HG03280 (cell line): ENCODE data around the gene MACROH2A1.

Experiments
- ATAC-seq: cut with Tn5 transposase; IDR thresholded peaks from one replicate; pipeline ENCODE4 v1.9.1; 2021; ENCODE audit warnings: mild to moderate bottlenecking, moderate library complexity; ENCODE audit not compliant: unreplicated experiment

MACROH2A1 gene

GRCh38 chr5:135357685-135358084 lies 41.3 kb downstream of the MACROH2A1 start:
- no peak for ATAC-seq

DNA sequence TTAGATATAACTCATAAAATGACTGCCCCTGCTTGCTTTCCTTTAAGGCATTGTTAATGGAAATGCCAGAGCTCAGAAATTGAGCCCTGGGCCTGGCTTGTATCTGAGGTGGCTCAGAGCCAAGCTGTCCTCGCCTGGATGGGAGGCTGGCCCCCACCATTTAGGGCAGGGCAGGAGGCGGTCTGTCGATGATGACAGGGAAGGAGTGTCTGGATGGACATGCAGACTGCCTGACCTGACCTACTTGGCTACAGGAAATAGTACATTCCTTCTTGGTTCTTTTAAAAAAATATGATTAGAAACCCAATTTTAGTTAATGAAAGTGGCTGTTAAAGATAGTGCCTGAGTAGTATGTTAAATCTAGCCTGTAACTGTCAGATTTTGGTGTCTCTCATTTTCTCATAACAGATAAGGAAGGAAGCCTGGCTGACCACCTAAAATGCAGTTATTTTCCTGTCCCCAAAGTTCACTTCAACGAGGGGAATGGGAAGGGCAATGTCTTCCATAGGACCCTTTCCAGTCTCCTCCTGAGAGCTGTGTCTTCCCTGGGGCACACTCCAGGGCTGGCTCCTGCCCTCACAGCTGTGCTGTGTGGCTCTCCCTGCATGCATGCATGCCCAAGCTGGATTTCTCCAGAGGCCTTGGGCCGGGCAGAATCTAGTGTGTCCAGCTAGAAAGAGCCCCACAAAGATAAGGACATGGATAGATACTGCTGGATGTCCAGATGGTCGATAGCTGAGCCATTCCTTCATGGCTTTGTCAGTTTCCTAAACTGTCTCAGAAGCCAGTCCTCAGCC lies 42.3 kb downstream of the MACROH2A1 start:
- no peak for ATAC-seq

DNA sequence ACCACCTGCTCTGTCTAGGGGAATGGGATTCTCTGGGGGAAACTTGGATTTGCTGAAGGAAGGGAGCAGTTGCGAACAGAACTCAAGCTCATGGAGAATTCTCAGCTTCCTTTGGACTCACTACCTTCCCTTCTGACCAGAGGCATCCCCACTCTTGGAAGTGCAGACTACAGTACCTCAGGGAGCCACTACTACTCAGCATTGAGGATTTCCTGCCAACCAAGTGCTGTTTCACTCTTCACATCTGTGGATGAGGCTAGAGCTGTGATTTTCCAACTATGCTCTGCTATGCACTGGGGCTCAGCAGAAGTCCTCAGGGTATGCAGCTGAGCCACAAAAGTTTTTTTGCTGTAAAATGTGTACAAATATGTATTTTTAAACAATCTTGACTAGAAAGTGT lies 43.9 kb downstream of the MACROH2A1 start:
- no peak for ATAC-seq

DNA sequence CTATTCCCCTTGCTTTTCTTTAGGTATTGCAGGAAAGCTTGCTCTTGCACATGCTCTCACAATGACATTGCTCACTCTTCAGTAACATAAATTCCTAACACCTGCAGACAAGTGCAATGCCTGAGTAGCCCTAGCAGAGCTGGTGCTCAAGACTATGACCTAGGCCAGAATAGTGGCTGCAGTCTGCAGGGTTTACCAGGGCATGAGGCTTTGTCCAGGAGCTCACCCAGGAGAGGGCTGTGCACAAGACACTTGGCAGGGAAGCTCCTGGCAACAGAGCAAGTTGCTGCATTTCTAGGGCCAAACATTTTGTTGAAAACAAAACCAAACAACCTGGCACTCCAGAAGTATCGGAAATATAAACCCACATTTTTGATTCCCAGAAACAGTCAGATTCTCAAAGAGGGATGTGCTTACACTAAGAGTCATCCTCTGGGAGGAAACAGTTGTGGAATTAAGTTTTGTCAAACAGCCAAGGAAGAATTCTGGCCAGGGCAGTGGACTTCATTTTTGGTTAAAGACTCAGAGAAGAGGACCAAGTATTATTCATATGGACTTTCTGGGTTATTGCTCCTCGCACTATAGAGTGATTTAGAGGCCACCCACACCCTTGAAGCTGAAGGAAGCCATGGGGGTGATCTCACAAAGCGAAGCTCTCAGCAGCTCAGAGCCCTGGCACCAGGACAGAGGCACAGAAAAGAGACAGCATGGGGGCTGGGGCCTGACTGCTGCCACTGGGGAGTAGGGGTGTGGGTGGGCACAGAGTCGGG lies 44.9 kb downstream of the MACROH2A1 start:
- no peak for ATAC-seq

GRCh38 chr5:135350536-135350935 lies 48.5 kb downstream of the MACROH2A1 start:
- ATAC-seq = no peak

- no peak for ATAC-seq
Measured at GRCh38 chr5:135349886-135350285, 49.1 kb downstream of the MACROH2A1 start.

DNA sequence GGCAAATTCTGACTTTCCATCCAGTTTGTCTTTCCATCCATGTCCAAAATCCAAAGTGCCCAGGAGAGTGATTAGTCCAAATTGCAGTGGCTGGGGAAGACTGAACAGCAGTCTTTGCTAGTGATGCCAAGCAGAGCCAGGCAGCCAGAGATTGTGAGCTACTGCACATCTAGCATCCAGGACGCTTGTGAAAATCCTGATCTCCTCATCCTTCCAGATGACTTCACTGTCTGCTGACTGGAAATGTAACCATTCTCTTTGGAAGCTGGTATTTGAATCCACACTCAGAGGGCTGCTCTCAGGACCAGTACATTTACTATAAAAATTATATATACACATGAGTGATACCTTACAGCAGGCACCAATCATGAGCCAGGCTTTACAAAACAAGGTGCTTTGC lies 49.6 kb downstream of the MACROH2A1 start:
- ATAC-seq = no peak

DNA sequence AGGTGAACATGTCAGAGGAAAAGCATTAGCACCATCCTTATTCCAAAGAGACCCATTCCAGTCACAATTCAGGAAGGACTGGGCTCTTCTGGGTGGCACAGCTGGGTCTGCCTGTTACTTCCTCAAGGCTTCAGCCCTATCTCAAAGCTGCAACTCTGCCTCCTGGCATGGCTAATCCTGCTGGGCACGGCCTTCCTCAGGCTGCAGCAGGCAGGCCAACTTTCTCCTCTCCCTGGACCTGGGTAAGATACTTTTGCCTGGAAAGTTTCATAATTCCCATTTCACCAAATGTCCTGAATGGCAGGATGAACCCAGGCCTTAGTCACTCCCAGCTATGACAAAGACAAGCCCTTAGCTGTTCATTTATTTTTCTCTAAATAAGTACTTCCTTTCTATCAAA lies 50.1 kb downstream of the MACROH2A1 start:
- no peak for ATAC-seq

- no peak for ATAC-seq
Measured at GRCh38 chr5:135347392-135347791, 51.6 kb downstream of the MACROH2A1 start.

- ATAC-seq = no peak
Measured at GRCh38 chr5:135345956-135346731, 52.9 kb downstream of the MACROH2A1 start.

GRCh38 chr5:135344349-135344748 lies 54.7 kb downstream of the MACROH2A1 start:
- no peak for ATAC-seq

GRCh38 chr5:135343413-135343812 lies 55.6 kb downstream of the MACROH2A1 start:
- ATAC-seq = no peak

DNA sequence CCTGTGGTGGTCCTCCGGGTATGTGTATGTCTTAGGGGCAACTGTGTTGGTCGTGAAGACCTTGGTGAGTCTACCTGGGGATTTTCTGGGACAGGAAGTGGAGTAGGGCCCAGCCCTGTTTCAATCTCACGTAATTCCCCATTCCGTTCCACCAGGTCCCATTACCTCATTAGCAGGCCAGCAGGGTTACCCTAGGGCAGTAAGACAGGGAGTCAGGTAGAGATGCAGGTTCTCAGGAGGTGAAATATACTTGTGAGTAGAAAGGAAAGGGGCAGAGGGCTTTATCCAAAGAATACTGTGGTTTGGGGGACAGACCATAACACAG lies 56.5 kb downstream of the MACROH2A1 start:
- no peak for ATAC-seq

DNA sequence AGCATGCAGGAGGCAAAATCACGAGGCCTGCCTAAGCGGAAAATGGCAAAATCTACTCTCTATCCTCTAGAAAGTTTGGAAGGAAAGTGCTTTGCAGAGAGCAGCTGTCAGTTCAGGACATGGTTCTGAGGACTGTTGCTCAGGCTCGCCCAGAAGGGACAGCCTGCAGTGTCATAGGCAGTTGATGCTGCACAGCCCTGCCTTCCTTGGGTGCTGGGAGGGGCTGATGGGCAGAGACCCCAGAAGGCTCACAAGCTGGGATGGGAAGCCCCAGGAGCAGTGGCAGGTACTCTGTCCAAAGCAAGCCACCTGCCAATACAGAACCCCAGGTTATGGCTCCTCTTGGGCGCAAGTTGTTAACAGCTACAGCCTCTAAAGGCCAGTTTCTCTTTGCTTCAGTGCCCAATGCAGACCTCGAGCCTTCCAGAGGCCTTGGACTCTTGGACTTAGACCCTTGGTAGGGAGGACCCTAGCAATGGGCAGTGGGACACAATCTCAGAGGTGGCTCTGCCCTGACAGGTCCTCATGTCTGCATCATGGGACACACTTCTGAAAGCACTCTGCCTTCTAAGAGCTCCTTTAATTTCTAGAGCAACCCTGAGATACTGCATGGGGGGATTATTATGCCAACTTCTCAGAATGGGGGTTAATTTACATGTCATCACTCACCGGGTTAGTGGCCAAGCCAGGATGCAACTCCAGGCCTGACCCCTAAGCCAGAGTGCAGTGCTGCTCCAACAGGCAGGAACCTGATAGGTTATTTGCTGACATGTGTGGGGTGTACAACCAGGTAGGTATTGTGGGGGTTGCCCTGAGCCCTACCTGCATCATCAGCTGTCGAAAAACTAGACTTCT lies 57.1 kb downstream of the MACROH2A1 start:
- ATAC-seq = no peak

DNA sequence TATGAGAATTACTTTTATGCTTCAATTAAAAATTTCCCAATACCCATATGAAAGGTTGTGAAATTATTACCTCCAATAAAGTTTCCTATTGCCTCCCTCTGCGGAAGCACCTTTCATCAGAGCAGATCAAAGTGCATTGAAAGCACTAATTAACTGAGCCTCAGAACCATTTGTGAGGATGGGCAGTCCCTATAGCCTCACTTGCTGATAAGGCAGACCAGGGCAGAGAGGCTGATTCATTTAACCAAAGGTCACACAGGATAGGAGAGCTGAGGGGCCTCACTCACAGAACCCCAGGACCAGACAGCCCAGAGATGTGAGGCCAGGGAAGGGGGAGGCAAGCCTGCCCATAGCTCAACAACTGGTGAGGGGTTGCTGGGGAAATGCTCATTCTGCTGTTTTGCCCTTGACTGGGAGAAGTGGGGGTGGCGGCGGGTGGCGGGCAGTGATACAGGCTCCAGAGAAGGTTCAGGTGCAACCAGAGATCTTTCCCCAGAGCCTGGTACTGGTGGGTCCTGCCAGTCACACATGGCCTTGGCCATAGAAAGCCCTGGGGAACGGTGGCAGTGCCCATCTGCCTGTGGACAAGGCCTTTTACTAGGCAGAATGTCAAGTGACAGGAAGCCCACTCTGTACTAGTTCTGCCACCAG lies 57.9 kb downstream of the MACROH2A1 start:
- no peak for ATAC-seq

DNA sequence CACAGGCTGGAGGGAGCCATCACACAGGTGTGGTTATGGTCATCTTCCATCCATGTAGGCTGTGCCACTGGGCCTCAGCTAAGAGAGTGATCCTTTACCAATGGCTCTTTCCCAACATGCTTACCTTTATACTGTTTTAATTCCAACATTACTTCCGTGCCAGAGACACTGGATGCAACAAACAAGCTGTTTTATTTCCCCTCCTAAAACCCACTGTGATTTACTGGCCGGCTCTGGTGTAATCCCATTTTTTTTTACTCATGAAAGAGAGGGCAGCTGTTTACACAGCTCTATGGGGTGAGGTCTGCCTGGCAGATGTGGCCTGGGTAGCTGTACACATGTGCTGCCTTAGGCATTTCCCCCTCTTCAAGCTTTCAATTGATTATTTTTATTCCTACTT lies 58.5 kb downstream of the MACROH2A1 start:
- no peak for ATAC-seq

DNA sequence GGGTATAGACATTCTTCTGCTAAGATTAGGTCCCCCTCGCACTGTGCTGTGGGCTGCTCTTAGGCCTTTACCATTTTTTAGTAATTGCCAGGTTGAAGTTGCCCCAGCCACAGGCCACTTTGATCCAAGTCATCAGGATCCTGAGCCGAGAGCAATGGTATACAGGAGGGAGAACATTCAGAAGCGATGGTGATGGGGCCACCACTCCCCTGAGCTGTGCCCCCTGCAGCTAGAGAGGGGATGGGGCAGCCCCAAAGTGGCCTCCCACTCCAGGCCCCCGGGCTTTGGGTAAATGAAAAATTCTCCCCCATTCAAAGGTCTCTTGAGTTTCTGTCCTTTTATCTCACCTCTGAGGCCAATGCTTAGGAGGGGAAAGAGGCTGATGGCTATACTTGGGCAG lies 59.4 kb downstream of the MACROH2A1 start:
- no peak for ATAC-seq

- no peak for ATAC-seq
Measured at GRCh38 chr5:135339189-135339588, 59.8 kb downstream of the MACROH2A1 start.

GRCh38 chr5:135337064-135337463 lies 62.0 kb downstream of the MACROH2A1 start:
- ATAC-seq = no peak
